Prostate gland (tissue), 2 donors: Measurements from ENCODE around the gene MED12L. TPM values are rescaled to one million over a fixed set of nuclear protein-coding genes. Genes with fewer than 3 reads are reported as not detected.

ENCODE experiments used
- DNase-seq: peaks from one replicate; pipeline ENCODE4 v3.0.0-alpha.2; 2019; ENCODE audit warnings: low spot score
- H3K27ac ChIP-seq, 2 donors: fragments of 200-600 bp; sonication (generic); 2 replicates each; pipeline ENCODE4 v1.5.1; 2017 to 2019
- H3K27me3 ChIP-seq: fragments of 200-600 bp; sonication (generic); replicated peaks from 2 replicates; pipeline ENCODE4 v1.5.1; 2019; ENCODE audit not compliant: insufficient read depth
- H3K36me3 ChIP-seq, 2 donors: fragments of 200-600 bp; sonication (generic); 1 replicate in 1 of 2; 2 replicates in 1 of 2; pipeline versions ENCODE4 v1.5.1 to v1.8.1; 2017 to 2019
- H3K4me1 ChIP-seq: fragments of 200-600 bp; sonication (generic); replicated peaks from 2 replicates; pipeline ENCODE4 v1.5.1; 2019
- H3K4me3 ChIP-seq, 2 donors: fragments of 200-600 bp; sonication (generic); 2 replicates each; pipeline ENCODE4 v1.5.1; 2017 to 2019
- H3K9me3 ChIP-seq: fragments of 200-600 bp; sonication (generic); 2 replicates; pipeline ENCODE4 v1.5.1; 2017
- CTCF ChIP-seq, 4 experiments: fragments of 200-600 bp in 2 of 4; fragments of 450-650 bp in 2 of 4; sonication (generic) in 2 of 4; IDR thresholded peaks; 1 replicate in 3 of 4; 2 replicates in 1 of 4; pipeline ENCODE4 v1.5.1; 2016 to 2019; ENCODE audit warnings: antibody characterized with exemption in 4 of 4, mild to moderate bottlenecking in 2 of 4, moderate library complexity in 2 of 4
- POLR2A ChIP-seq: fragments of 450-650 bp; IDR thresholded peaks from one replicate; pipeline ENCODE4 v1.6.1; 2016; ENCODE audit warnings: antibody characterized with exemption, mild to moderate bottlenecking
- POLR2AphosphoS5 ChIP-seq: sonication (generic); formaldehyde crosslinking; IDR thresholded peaks from one replicate; pipeline ENCODE4 v1.6.1; 2017; ENCODE audit warnings: antibody characterized with exemption
- WGBS: methylation state at CpG from one replicate; pipeline ENCODE4 v1.1.5; 2018; 5-methylcytosine and 5-hydroxymethylcytosine counted together
- intact Hi-C: fragments of 100-400 bp; cut with DNase I; formaldehyde crosslinking; loops from one replicate; pipeline ENCODE4 v1.14.2; 2022
- total RNA-seq, 2 donors: library from RNA; depleted of rRNA; stranded (reverse); fragments of >200 nt; gene quantifications; one replicate each; pipeline ENCODE4 v1.1.0, GENCODE V29; 2016

Gene MED12L
- total RNA-seq, 2 donors from 2014 or later: 3.6 to 4.3 TPM

GRCh38 chr3:151259664-151260063 lies 174.2 kb downstream of the MED12L start:
- no peaks in the 10 kb centered on the region for H3K36me3 ChIP-seq
- DNase-seq: no peak
- H3K9me3 ChIP-seq: no peaks in the 10 kb centered on the region
- intact Hi-C loops: no loop called here
- no peaks in the 10 kb centered on the region for H3K27me3 ChIP-seq
- no peak for TF ChIP-seq POLR2AphosphoS5
- TF ChIP-seq CTCF (IDR thresholded peaks at IDR 0.05): no peak
- TF ChIP-seq POLR2A: no peak
- no peaks in the 10 kb centered on the region for H3K4me1 ChIP-seq
- H3K4me3 ChIP-seq: no peak overlapping the region
- no peak overlapping the region for H3K27ac ChIP-seq
- 38% methylated on average over 3 of the region's 3 CpGs for WGBS

GRCh38 chr3:151262871-151263525 lies 177.5 kb downstream of the MED12L start:
- DNase-seq: no peak
- 90% methylated on average over 8 of the region's 8 CpGs for WGBS
- Histone ChIP-seq H3K36me3 (no peaks in the 10 kb centered on the region), H3K4me1 (no peaks in the 10 kb centered on the region), H3K27ac (no peak overlapping the region), H3K27me3 (no peaks in the 10 kb centered on the region), H3K4me3 (no peak overlapping the region), H3K9me3 (no peaks in the 10 kb centered on the region)
- TF ChIP-seq POLR2A (no peak), CTCF (IDR thresholded peaks at IDR 0.05) (no peak), POLR2AphosphoS5 (no peak)
- intact Hi-C loops: no loop called here

- no peaks in the 10 kb centered on the region for H3K9me3 ChIP-seq
- no peak for DNase-seq
- H3K27ac ChIP-seq: no peak overlapping the region
- 100% methylated on average over 1 of the region's 1 CpG for WGBS
- no peaks in the 10 kb centered on the region for H3K27me3 ChIP-seq
- TF ChIP-seq POLR2AphosphoS5: no peak
- no peak for TF ChIP-seq POLR2A
- no peak for TF ChIP-seq CTCF (IDR thresholded peaks at IDR 0.05)
- intact Hi-C loops: no loop called here
- H3K4me3 ChIP-seq: no peak overlapping the region
- H3K36me3 ChIP-seq: no peaks in the 10 kb centered on the region
- no peaks in the 10 kb centered on the region for H3K4me1 ChIP-seq
Observed at GRCh38 chr3:151264605-151265004, 179.1 kb downstream of the MED12L start.

- Histone ChIP-seq H3K27ac (no peak overlapping the region), H3K27me3 (no peaks in the 10 kb centered on the region), H3K9me3 (no peaks in the 10 kb centered on the region), H3K36me3 (no peaks in the 10 kb centered on the region), H3K4me3 (no peak overlapping the region), H3K4me1 (no peaks in the 10 kb centered on the region)
- 93% methylated on average over 5 of the region's 5 CpGs for WGBS
- no peak for TF ChIP-seq CTCF (IDR thresholded peaks at IDR 0.05)
- TF ChIP-seq POLR2AphosphoS5: no peak
- TF ChIP-seq POLR2A: no peak
- intact Hi-C loops: no loop called here
- DNase-seq: no peak
Observed at GRCh38 chr3:151265166-151265565, 179.7 kb downstream of the MED12L start.

GRCh38 chr3:151265866-151266265 lies 180.4 kb downstream of the MED12L start:
- Histone ChIP-seq H3K9me3 (no peaks in the 10 kb centered on the region), H3K36me3 (no peaks in the 10 kb centered on the region), H3K4me3 (no peak overlapping the region), H3K27ac (no peak overlapping the region), H3K27me3 (no peaks in the 10 kb centered on the region), H3K4me1 (no peaks in the 10 kb centered on the region)
- no peak for DNase-seq
- intact Hi-C loops: no loop called here
- 80% methylated on average over 5 of the region's 5 CpGs for WGBS
- TF ChIP-seq POLR2A (no peak), CTCF (IDR thresholded peaks at IDR 0.05) (no peak), POLR2AphosphoS5 (no peak)
